Type B pancreatic cell (in vitro differentiated cells): Measurements from ENCODE around the gene FAM180A. TPM values are rescaled to one million over a fixed set of nuclear protein-coding genes. Genes with fewer than 3 reads are reported as not detected.
"Not testable (repeated sequence)": the region's sequence is repeated elsewhere in the genome, so short reads cannot be mapped to it uniquely, and the experiment has no call there.

Source experiments
- DNase-seq: peaks from one replicate; pipeline ENCODE4 v3.0.0; 2021; ENCODE audit warnings: mixed read lengths; ENCODE audit not compliant: unreplicated experiment; ENCODE audit errors: extremely low spot score
- H3K27ac Mint-ChIP-seq: 2 replicates; pipeline ENCODE4 v1.8.0; 2021; ENCODE audit warnings: mild to moderate bottlenecking, mixed read lengths
- H3K27me3 Mint-ChIP-seq: 2 replicates; pipeline ENCODE4 v1.8.0; 2021; ENCODE audit warnings: mixed read lengths
- H3K36me3 Mint-ChIP-seq: 2 replicates; pipeline ENCODE4 v1.8.0; 2021; ENCODE audit warnings: mixed read lengths
- H3K4me1 Mint-ChIP-seq: one replicate; pipeline ENCODE4 v1.8.0; 2021; ENCODE audit warnings: mixed read lengths; ENCODE audit not compliant: unreplicated experiment
- H3K4me3 Mint-ChIP-seq: 2 replicates; pipeline ENCODE4 v1.8.0; 2021; ENCODE audit warnings: mild to moderate bottlenecking, mixed read lengths
- H3K9me3 Mint-ChIP-seq: 2 replicates; pipeline ENCODE4 v1.8.0; 2021; ENCODE audit warnings: mixed read lengths
- total RNA-seq: library from RNA; stranded (reverse); gene quantifications from 2 replicates; pipeline ENCODE4 v1.2.1, GENCODE V29; 2021; ENCODE audit warnings: low replicate concordance
- TF ChIP-seq, protein P1 (sequence below): fragments of 200-600 bp; sonication (generic); conservative IDR thresholded peaks from 2 replicates; pipeline ENCODE4 v1.5.0; 2021; ENCODE audit warnings: antibody characterized with exemption, mild to moderate bottlenecking

FAM180A gene
- total RNA-seq, 1 donor from 2014 or later, result not detected

DNA sequence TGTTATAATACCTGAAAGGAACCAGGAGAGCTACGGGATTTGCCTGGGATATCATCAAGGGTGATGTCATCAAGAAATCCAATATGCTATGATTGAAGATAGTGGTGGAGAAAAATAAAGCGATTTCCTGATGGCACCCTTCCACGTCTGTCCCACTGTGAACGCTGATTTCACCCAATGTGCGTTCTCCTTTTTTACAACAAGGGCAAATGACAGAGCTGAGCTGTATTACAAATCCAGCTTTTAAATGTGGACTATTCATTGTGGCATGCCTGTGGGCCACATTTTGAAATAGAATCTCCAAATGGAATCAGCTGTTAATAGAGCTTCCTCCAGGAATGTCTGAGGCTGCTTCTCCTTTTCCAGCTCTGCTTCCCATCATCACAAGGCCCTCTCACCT, 43.9 kb downstream of the FAM180A start:
- Mint-ChIP-seq H3K4me3 (no peak overlapping the region), H3K4me1 (peaks cover 10% of the 10 kb centered on the region), H3K27me3 (no peaks in the 10 kb centered on the region), H3K27ac (peak overlapping the region; percentile 33), H3K36me3 (peaks cover 12% of the 10 kb centered on the region), H3K9me3 (peaks cover 9% of the 10 kb centered on the region)
- DNase-seq, result no peak
- TF ChIP-seq, protein P1, sequence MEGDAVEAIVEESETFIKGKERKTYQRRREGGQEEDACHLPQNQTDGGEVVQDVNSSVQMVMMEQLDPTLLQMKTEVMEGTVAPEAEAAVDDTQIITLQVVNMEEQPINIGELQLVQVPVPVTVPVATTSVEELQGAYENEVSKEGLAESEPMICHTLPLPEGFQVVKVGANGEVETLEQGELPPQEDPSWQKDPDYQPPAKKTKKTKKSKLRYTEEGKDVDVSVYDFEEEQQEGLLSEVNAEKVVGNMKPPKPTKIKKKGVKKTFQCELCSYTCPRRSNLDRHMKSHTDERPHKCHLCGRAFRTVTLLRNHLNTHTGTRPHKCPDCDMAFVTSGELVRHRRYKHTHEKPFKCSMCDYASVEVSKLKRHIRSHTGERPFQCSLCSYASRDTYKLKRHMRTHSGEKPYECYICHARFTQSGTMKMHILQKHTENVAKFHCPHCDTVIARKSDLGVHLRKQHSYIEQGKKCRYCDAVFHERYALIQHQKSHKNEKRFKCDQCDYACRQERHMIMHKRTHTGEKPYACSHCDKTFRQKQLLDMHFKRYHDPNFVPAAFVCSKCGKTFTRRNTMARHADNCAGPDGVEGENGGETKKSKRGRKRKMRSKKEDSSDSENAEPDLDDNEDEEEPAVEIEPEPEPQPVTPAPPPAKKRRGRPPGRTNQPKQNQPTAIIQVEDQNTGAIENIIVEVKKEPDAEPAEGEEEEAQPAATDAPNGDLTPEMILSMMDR, result no peak

DNA sequence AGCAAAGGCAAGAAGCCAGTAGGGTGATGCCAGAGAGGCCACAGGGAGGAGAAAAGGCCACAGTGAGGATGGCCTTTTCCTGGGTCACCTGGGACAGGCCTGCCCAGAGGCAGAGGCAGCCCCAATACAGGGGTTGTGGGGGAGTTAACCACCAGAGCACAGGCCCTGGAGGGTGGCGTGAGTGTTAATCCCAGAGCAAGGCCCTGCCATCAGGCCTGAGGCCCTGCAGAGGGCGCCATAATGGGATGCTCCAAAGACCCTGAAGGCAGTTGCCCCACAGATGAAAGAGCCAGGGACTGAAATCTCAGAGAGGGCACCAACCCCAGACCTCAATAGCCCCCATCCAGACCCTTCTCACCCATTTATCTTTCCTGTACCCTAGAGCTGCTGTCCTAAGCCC, 44.5 kb downstream of the FAM180A start:
- no peaks in the 10 kb centered on the region for H3K27me3 Mint-ChIP-seq
- H3K4me1 Mint-ChIP-seq, result peaks cover 10% of the 10 kb centered on the region
- DNase-seq, result no peak
- no peak overlapping the region for H3K4me3 Mint-ChIP-seq
- H3K27ac Mint-ChIP-seq, result no peak overlapping the region
- H3K36me3 Mint-ChIP-seq, result peaks cover 12% of the 10 kb centered on the region
- H3K9me3 Mint-ChIP-seq, result peaks cover 6% of the 10 kb centered on the region
- TF ChIP-seq, protein P1, result peak; percentile 44

DNA sequence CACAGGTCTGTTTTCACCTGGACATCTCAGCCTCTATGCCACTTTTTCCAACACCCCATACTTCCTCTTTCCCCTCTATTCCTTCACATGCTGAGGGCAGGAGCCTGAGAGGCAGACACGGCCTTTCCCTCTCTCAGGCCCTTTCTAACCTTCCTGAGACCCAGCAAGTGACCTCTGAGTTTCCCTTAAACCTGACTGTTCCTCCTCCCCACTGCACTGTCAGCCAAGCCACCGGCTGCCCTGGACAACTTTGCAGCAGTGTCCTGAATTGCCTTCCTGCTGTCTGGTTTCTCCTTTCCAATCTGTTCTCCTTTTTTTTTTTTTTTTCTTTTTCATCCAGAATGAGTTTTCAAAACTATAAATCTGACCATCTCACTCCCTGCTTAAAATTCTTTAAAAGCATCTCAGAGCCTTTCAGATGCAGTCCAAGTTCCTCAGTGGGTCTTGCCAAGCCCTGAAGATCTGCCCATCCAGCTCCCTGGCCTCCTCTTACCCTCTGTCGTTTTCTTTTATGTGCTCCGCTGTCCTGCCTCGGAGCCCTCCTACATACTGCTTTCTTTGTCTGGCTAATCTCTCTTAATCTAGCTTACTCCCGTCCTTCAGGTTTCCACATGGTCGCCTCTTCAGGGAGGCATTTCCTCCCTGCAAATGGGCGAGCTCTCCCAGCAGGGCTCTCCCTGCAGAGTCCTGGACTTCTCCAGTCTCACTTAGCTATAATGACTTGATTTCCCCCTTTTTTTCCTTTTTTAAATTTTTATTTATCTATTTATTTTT, 51.1 kb downstream of the FAM180A start:
- H3K9me3 Mint-ChIP-seq, result peaks cover 6% of the 10 kb centered on the region
- no peak for DNase-seq
- H3K27me3 Mint-ChIP-seq, result no peaks in the 10 kb centered on the region
- TF ChIP-seq, protein P1, result no peak
- peaks cover 14% of the 10 kb centered on the region for H3K36me3 Mint-ChIP-seq
- peaks cover 7% of the 10 kb centered on the region for H3K4me1 Mint-ChIP-seq
- no peak overlapping the region for H3K4me3 Mint-ChIP-seq
- H3K27ac Mint-ChIP-seq, result no peak overlapping the region

DNA sequence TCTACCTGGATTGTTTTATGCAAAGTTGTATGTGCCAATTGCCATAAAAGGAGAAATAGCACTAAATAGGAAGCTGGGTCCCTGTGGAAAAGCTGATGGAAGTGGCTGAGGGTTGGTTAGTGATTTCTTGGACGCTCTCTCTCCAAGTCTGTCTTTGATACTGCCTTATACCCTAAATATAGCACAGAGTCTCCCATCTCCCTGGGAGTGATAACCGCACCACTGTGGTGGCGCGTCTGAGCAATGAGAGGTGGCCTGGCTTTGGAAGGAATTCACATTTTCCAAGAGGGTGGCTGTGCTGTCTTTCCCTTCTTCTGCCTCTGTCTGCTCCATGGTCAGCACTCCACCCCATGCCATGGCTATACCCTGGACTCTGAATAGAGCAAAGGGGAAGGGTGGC, 55.1 kb downstream of the FAM180A start:
- H3K27ac Mint-ChIP-seq, result no peak overlapping the region
- H3K36me3 Mint-ChIP-seq, result peaks cover 19% of the 10 kb centered on the region
- TF ChIP-seq, protein P1, result no peak
- peaks cover 7% of the 10 kb centered on the region for H3K4me1 Mint-ChIP-seq
- H3K4me3 Mint-ChIP-seq, result no peak overlapping the region
- H3K27me3 Mint-ChIP-seq, result no peaks in the 10 kb centered on the region
- H3K9me3 Mint-ChIP-seq, result no peaks in the 10 kb centered on the region
- DNase-seq, result no peak

DNA sequence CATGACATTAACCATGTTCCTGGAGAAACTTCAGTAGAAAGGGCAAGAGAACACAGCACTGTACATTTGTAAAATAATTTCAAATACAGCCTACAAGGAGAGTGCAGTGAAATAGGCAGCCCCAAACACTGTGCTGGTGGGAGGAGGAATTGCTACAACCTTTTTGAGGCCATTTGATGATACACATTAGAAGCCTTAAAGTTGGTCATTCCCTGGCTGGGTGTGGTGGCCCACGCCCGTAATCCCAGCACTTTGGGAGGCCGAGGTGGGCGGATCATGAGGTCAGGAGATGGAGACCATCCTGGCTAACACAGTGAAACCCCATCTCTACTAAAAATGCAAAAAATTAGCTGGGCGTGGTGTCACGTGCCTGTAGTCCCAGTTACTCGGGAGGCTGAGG, 56.0 kb downstream of the FAM180A start:
- H3K4me3 Mint-ChIP-seq, H3K27ac Mint-ChIP-seq, DNase-seq, H3K9me3 Mint-ChIP-seq, H3K4me1 Mint-ChIP-seq, H3K27me3 Mint-ChIP-seq: not testable (repeated sequence)
- H3K36me3 Mint-ChIP-seq, result peaks cover 19% of the 10 kb centered on the region

DNA sequence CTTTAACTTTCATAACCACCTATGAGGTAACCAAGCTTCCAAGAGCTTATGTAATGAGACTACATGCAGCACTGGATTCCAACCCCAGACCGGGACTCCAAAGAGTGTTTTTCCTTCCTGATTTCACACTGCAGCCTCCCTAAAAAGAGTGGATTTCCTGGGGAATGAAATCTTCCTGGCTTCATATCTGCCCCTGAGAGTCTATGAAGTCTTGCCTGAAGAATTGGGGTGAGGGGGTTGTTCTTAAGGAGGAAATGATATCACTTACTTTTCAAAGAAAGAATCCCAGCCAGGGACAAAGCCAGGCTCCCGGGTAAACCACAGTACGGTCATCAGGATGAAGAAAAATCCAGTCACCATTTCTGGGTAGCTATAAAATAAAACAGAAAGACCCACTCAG, 56.6 kb downstream of the FAM180A start:
- DNase-seq, result no peak
- Mint-ChIP-seq H3K36me3 (peaks cover 24% of the 10 kb centered on the region), H3K27me3 (no peaks in the 10 kb centered on the region), H3K4me3 (no peak overlapping the region), H3K4me1 (peaks cover 6% of the 10 kb centered on the region), H3K9me3 (no peaks in the 10 kb centered on the region), H3K27ac (no peak overlapping the region)
- TF ChIP-seq, protein P1, result no peak
